Measurements from ENCODE around the gene GAD1. TPM values are rescaled to one million over a fixed set of nuclear protein-coding genes. Genes with fewer than 3 reads are reported as not detected.

Gene GAD1
- total and polyA plus RNA-seq, 2 of the 8 experiments (the other 6 are each of a cell fraction or from before 2014, with no cell fraction given) = 0.65 to 1.0 TPM

DNA sequence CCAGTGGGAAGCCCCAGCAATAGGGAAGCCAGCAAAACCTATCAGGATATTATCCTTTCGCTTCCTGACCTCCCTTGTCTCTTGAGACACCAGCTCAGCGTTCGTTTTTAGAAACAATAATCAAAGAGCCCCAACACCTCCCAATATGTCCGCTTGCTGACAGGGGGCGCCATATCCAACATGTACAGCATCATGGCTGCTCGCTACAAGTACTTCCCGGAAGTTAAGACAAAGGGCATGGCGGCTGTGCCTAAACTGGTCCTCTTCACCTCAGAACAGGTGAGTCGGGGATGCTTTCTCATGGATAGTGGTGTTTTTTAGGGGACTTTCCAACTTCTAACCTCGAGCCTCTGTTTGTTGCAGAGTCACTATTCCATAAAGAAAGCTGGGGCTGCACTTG lies 28.7 kb downstream of the GAD1 start (continued):
- TF ChIP-seq, protein P1, sequence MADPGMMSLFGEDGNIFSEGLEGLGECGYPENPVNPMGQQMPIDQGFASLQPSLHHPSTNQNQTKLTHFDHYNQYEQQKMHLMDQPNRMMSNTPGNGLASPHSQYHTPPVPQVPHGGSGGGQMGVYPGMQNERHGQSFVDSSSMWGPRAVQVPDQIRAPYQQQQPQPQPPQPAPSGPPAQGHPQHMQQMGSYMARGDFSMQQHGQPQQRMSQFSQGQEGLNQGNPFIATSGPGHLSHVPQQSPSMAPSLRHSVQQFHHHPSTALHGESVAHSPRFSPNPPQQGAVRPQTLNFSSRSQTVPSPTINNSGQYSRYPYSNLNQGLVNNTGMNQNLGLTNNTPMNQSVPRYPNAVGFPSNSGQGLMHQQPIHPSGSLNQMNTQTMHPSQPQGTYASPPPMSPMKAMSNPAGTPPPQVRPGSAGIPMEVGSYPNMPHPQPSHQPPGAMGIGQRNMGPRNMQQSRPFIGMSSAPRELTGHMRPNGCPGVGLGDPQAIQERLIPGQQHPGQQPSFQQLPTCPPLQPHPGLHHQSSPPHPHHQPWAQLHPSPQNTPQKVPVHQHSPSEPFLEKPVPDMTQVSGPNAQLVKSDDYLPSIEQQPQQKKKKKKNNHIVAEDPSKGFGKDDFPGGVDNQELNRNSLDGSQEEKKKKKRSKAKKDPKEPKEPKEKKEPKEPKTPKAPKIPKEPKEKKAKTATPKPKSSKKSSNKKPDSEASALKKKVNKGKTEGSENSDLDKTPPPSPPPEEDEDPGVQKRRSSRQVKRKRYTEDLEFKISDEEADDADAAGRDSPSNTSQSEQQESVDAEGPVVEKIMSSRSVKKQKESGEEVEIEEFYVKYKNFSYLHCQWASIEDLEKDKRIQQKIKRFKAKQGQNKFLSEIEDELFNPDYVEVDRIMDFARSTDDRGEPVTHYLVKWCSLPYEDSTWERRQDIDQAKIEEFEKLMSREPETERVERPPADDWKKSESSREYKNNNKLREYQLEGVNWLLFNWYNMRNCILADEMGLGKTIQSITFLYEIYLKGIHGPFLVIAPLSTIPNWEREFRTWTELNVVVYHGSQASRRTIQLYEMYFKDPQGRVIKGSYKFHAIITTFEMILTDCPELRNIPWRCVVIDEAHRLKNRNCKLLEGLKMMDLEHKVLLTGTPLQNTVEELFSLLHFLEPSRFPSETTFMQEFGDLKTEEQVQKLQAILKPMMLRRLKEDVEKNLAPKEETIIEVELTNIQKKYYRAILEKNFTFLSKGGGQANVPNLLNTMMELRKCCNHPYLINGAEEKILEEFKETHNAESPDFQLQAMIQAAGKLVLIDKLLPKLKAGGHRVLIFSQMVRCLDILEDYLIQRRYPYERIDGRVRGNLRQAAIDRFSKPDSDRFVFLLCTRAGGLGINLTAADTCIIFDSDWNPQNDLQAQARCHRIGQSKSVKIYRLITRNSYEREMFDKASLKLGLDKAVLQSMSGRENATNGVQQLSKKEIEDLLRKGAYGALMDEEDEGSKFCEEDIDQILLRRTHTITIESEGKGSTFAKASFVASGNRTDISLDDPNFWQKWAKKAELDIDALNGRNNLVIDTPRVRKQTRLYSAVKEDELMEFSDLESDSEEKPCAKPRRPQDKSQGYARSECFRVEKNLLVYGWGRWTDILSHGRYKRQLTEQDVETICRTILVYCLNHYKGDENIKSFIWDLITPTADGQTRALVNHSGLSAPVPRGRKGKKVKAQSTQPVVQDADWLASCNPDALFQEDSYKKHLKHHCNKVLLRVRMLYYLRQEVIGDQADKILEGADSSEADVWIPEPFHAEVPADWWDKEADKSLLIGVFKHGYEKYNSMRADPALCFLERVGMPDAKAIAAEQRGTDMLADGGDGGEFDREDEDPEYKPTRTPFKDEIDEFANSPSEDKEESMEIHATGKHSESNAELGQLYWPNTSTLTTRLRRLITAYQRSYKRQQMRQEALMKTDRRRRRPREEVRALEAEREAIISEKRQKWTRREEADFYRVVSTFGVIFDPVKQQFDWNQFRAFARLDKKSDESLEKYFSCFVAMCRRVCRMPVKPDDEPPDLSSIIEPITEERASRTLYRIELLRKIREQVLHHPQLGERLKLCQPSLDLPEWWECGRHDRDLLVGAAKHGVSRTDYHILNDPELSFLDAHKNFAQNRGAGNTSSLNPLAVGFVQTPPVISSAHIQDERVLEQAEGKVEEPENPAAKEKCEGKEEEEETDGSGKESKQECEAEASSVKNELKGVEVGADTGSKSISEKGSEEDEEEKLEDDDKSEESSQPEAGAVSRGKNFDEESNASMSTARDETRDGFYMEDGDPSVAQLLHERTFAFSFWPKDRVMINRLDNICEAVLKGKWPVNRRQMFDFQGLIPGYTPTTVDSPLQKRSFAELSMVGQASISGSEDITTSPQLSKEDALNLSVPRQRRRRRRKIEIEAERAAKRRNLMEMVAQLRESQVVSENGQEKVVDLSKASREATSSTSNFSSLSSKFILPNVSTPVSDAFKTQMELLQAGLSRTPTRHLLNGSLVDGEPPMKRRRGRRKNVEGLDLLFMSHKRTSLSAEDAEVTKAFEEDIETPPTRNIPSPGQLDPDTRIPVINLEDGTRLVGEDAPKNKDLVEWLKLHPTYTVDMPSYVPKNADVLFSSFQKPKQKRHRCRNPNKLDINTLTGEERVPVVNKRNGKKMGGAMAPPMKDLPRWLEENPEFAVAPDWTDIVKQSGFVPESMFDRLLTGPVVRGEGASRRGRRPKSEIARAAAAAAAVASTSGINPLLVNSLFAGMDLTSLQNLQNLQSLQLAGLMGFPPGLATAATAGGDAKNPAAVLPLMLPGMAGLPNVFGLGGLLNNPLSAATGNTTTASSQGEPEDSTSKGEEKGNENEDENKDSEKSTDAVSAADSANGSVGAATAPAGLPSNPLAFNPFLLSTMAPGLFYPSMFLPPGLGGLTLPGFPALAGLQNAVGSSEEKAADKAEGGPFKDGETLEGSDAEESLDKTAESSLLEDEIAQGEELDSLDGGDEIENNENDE (IDR thresholded peaks at IDR 0.05; ENCODE audit: insufficient replicate concordance, low read length) = no peak
- TF ChIP-seq KDM1A (IDR thresholded peaks at IDR 0.05; ENCODE audit: borderline replicate concordance, low read length) (no peak), CBX8 (IDR thresholded peaks at IDR 0.05; ENCODE audit: borderline replicate concordance, low read depth, low read length) (no peak), POLR2A (IDR thresholded peaks at IDR 0.05; ENCODE audit: control extremely low read depth in 1 of 2, low read depth in 2 of 2, low read length in 2 of 2) (no peak), RAD21 (IDR thresholded peaks at IDR 0.05 in 1 of 2, conservative IDR thresholded peaks at IDR 0.05 in 1 of 2; ENCODE audit: low read depth in 2 of 2, low read length in 2 of 2) (peak; percentile 44 to 57)
- TF ChIP-seq, protein P2, sequence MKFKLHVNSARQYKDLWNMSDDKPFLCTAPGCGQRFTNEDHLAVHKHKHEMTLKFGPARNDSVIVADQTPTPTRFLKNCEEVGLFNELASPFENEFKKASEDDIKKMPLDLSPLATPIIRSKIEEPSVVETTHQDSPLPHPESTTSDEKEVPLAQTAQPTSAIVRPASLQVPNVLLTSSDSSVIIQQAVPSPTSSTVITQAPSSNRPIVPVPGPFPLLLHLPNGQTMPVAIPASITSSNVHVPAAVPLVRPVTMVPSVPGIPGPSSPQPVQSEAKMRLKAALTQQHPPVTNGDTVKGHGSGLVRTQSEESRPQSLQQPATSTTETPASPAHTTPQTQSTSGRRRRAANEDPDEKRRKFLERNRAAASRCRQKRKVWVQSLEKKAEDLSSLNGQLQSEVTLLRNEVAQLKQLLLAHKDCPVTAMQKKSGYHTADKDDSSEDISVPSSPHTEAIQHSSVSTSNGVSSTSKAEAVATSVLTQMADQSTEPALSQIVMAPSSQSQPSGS (IDR thresholded peaks at IDR 0.05; ENCODE audit: low read length) = no peak
- TF ChIP-seq, protein P3, sequence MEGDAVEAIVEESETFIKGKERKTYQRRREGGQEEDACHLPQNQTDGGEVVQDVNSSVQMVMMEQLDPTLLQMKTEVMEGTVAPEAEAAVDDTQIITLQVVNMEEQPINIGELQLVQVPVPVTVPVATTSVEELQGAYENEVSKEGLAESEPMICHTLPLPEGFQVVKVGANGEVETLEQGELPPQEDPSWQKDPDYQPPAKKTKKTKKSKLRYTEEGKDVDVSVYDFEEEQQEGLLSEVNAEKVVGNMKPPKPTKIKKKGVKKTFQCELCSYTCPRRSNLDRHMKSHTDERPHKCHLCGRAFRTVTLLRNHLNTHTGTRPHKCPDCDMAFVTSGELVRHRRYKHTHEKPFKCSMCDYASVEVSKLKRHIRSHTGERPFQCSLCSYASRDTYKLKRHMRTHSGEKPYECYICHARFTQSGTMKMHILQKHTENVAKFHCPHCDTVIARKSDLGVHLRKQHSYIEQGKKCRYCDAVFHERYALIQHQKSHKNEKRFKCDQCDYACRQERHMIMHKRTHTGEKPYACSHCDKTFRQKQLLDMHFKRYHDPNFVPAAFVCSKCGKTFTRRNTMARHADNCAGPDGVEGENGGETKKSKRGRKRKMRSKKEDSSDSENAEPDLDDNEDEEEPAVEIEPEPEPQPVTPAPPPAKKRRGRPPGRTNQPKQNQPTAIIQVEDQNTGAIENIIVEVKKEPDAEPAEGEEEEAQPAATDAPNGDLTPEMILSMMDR (IDR thresholded peaks at IDR 0.05; ENCODE audit: control extremely low read depth in 1 of 3, insufficient read depth in 1 of 3, low read depth in 1 of 3, low read length in 3 of 3) = peak; percentile 60 to 74 (median 70)
